ENCODE data around the gene CA14.
A peak's percentile ranks its signal among the peaks of the same experiment; 100 is the strongest.
"Not testable (repeated sequence)": the region's sequence is repeated elsewhere in the genome, so short reads cannot be mapped to it uniquely, and the experiment has no call there.

CA14 gene

DNA sequence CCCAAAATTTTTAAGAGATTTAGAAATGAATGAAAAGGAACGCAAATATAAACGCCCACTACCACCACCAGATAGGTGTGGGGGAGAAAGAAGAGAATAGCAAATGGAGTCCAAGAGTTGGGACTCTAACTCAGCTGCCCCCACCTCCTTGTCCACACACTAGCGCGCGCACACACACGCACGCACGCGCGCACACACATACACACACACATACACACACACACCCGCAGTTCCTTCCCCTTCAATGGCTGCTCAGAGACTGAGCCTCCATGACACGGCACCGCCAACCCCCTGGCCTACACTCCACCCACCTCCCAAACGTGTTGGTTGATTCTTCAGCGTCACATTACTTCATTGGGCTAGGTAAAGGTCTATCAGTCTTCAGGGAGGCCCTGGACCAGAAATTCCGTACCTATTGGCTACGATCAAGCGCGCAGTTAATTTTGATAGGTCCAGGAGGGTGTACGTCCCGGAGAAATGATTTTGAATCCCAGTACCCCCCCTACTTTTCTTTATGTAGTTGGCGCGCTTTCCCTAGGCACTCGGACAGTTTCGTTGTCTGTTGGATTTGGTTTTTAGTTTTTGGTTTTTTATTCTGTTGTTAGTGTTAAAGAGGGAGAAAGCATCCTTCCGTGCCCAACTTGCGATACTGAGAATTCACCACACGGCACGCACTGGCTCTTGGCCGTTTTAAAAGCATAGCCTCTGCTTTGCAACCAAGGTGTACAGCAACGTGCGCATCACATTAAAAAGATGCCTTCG lies 21.5 kb upstream of the CA14 start, which contains the start of gene ANP32E:
Gene ANP32E, minus strand, starts transcription at position 261 of the 762 bp plus-strand sequence. CDS start 326 bp downstream, outside the sequence.
- peak; percentile 84 to 91 for DNase-seq (ENCODE audit: low read depth in 2 of 2)

DNA sequence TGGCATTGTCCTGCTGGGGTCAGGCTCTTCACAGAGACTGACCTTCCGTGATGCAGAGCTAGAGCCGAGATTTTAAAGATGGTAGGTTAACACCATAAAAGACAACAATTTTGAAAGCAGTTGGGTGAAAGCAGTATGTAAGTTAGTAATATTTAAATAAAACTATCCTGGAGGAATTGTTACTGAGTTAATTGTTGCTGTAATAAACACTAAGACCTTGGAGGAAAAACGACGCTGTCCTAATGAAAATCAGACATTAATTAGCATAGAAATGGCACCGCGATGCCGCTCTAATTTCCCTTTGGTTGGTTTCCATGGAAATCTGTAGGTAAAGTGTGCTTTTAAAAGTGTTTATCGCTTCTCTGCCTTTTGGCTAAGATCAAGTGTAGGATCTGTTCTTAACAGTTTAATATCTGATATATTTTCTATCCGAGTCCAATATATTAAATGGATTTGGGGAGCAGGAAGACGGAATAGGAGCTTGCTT lies 20.9 kb upstream of the CA14 start:
- no peak for DNase-seq (ENCODE audit: low read depth in 2 of 2)

DNA sequence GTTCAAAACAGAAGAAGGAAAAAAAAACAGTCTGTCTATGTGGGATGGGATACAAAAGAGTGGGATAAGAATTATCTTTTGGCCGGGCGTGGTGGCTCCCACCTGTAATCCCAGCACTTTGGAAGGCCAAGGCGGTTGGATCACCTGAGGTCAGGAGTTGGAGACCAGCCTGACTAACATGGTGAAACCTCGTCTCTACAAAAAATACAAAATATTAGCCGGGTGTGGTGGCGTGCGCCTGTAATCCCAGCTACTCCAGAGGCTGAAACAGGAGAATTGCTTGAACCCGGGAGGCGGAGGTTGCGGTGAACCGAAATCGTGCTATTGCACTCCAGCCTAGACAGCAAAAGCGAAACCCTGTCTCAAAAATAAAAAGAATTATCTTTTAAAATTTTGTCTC lies 20.4 kb upstream of the CA14 start:
- not testable (repeated sequence) for DNase-seq (ENCODE audit: low read depth in 2 of 2)

DNA sequence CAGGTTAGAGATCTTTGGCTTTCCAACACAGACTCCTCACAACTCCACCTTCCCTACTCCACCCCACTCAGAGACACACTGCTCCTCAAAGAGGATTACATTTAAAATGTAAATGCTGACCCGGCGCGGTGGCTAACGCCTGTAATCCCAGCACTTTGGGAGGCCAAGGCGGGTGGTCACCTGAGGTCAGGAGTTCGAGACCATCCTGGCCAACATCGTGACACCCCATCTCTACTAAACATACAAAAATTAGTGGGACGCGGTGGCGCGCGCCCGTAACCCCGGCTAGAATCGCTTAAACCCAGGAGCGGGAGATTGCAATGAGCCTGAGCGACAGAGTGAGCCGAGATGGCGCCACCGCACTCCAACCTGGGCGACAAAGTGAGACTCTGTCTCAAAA lies 19.8 kb upstream of the CA14 start:
- DNase-seq (ENCODE audit: low read depth in 2 of 2), result no peak

DNA sequence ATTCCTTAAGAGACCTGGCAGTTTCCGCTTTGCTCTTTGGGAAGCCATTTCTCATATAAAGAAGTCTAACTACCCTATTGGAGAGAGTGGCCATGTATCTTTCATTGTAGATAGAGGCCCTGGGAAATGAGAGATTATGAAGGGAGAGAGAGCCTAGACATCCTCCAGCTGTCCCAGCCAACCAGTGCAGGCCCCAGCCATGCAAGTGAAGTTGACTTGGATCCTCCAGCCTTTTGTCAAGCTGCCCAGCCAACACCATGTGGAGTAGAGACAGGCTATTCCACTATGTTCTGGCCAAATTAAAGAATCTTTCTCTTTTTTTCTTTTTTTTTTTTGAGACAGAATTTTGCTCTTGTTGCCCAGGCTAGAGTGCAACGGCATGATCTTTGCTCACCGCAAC lies 14.6 kb upstream of the CA14 start:
- no peak for DNase-seq (ENCODE audit: low read depth in 2 of 2)

DNA sequence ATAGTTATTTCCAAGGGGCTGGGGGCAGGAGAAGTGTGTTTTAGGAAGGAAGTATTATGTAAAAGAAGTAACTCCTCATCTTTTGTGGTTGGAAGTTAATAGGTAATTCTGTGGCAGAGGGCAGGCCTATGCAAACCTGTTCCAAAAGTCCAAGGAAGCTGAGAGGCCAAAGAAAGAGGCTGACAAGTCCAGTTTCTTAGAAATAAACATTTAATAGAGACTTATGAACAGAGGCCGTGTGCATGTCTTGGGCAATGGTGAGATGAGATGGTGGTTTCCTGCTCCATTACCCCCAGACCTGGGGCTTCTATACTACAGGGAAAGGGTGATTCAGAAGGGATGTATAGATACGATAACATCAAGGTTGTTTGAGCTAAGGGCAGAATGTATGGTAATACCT lies 7.6 kb upstream of the CA14 start:
- no peak for DNase-seq (ENCODE audit: low read depth in 2 of 2)

DNA sequence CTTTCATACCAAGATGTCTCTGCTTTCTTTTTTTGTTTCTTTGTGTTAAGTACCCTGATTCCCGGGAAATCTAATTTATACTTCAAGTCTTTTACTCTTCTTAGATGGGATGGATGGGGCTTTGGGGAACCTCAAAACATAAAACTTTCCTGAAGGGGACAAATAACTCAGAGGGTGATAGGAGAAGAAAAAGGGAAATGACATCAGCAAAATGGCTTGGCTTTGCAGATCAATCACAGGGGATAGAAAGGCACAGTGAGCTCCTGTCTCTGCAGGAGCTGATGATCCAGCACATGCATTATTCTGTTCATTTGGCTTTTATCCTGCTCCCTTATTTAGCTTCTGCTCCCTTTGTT lies 1.4 kb upstream of the CA14 start:
- DNase-seq (ENCODE audit: low read depth in 2 of 2), result no peak

DNA sequence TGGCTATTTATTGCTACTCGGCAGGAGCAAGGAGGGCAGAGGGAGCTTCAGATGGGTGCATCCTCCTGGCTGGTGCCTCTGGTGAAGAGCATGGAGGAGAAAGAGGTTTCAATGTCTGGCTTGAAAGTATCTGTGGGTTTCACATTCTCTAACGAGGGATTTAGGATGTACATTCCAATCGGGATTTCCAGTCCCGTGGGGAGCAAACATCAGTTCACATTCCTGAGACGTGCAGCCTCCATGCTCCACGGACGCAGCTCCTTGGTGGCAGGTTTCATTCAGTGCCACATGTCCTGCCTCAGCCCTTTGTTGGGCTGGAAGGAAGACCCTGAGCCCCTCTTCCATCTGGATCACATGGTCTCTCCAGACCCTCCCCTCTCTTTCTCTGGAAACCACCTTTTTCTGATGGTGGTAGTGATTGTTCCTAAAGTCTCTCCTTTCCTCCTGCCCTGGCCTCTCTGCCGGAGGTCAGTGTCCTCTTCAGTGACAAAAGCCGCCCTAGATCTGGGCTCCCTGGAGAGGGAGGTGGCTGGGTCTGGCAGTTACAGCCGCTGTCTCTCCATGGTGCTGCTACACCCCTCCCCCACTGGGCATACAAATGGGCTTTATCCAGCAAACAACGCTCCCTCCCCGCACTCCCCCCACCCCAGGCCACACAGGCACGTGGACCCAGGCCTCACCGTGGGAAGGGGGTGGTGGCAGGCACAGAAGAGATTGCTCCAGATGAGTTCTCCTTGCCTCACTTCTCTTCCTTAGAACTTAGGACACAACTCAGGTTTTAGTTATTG lies 826 bp upstream of the CA14 start:
- no peak for DNase-seq (ENCODE audit: low read depth in 2 of 2)

DNA sequence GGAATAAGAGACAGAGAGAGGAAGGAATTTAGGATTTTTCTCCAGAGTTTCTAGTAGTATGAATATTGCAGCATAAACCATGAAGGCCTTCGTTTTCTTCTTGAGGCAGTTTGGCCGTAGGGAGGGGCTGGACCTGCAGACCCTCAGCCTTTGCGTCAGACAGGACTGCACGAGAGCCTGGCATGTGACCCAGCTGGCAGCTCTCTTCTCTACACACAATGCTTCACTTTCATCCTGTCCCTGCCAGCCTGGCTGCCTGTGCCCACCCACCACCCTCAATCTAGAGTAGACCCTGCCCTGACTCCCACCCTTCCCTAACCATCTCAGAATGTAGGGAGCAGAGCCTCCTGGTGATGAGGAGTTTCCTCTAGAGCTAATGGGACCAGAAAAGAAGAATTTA lies 1.6 kb downstream of the CA14 start:
- DNase-seq (ENCODE audit: low read depth in 2 of 2), result no peak

DNA sequence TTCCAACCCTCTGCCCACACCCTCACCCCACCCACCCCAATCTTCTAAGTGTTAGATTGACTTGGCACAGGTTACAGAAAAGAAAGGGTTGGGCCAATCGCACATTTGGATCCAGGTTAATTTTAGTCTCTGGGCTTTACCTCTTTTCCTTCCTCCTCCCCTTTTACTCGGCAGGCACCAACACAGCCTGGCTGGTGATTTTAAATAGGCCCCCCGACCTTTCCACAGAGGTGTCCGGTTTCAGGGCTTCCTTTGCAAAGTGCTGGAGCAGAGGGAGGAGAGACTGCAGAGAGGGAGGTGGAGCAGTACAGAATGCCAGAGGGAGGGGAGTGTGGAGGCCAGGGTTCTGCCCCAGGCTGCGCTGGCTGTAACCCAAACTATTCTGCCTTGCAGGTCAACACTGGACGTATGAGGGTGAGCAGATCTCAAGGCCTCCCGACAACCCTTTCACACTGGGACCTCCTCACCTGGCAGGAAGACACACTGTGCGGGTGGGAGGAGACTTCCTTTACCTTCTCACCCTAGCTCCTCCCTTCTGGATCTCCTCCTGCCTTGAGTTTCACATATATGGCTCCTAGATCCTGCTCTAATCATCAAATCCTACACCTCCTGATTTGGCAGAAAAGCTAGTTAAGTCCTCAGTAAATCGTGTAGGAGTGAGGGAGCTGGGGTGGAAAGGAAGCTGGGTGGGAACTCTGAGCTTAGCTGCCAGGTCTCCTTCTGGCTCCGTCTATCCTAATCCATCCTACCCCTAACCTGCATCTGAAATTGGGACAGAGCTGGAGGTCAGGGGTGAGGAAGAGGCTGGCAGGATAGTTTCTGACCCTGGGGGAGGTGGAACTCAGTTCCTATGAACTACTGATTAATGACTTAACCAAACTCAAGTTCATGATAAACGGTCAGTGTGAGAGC lies 2.4 kb downstream of the CA14 start:
- DNase-seq (ENCODE audit: low read depth in 2 of 2), result no peak

DNA sequence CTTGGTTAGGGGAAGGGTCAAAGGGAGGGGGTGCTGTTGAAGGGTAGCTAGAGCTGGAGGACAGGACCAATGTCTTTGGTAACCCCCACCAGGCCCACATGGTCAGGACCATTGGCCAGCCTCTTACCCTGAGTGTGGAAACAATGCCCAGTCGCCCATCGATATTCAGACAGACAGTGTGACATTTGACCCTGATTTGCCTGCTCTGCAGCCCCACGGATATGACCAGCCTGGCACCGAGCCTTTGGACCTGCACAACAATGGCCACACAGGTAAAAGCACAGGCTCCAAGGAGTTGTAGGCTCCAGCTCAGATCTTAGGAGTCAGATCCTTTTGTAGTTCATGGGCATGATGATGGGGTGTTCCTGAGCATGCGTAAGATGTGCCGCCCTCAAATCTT lies 3.8 kb downstream of the CA14 start:
- no peak for DNase-seq (ENCODE audit: low read depth in 2 of 2)

DNA sequence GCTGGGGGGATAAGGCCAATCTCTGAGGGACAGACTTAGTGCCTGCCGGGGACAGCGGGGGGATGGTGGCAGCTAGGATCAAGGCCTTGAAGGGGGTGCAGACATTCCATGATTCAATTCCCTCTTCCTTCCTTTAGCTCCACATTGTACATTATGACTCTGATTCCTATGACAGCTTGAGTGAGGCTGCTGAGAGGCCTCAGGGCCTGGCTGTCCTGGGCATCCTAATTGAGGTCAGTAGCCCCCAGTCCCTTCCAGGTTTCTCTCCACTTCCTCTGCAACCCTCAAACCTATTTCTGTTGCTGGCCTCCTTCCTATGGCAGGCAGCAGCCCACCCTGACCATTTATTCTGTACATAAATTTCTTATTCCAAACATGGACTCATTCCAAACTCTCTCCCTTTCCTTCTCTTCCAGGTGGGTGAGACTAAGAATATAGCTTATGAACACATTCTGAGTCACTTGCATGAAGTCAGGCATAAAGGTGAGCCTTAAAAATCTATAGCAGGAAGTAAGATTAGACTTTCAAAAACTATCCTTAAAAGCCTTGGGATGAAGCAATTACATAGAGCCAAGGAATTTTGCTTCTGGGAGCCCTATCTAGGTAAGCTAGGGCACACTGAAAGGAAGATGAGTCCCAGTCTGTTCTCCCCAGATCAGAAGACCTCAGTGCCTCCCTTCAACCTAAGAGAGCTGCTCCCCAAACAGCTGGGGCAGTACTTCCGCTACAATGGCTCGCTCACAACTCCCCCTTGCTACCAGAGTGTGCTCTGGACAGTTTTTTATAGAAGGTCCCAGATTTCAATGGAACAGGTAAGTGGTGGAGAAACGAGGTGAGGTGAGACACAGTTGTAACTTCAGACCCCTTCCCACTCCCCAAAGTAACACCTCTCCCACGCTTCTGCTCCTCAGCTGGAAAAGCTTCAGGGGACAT lies 5.1 kb downstream of the CA14 start:
- DNase-seq (ENCODE audit: low read depth in 2 of 2), result no peak

DNA sequence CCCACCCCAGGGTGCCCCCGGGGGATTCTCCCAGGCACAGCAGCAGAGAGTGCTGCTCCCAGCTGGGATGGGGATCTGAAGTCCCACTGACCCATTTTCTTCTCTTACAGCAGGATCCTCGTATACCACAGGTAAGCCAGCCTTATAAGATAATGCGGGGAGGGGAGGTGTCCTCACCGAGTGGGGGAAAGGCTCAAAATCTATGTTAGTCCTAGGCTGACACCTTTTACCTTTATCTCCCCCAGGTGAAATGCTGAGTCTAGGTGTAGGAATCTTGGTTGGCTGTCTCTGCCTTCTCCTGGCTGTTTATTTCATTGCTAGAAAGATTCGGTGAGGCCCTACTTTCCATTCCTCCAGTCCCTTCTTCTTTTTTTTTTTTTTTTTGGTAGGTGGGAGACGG lies 6.0 kb downstream of the CA14 start:
- no peak for DNase-seq (ENCODE audit: low read depth in 2 of 2)

DNA sequence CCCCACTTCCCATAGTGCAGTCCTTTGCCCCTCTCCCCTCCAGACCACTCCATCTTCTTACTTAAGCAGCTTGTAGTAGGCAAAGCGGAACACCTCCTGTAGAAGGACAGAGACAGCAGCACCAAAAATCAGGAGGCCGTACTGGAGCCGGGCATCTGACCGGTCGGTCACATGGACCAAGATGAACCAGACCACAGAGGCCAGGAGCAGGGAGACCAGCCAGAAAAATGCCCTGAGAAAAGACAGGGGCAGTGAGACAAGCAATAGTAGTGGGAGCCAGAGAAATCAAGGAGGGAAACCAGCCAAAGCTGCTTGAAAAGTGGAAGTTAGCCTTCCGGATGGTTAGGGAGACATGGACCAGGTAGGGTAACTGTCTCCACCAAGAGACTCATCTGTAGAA lies 10.3 kb downstream of the CA14 start:
- DNase-seq (ENCODE audit: low read depth in 2 of 2), result no peak

DNA sequence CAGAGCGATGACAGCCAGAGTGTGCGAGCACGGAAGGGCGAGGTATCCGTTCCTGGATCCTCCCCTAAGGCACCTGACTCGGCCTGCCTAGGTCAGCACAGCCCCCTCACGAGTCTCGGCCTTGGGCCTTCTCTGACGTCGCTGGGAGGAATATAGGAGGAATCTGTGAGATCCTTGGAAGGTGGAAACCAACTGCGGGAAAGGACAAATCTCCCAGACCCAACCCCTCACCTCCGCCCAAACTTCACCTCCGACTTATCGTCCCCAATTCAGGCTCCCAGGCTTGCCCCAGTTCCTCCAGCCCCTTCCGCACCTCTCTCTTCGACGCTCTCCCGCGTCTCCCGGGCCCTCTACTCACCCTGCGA lies 10.7 kb downstream of the CA14 start:
- peak in 1 of 2 donors; percentile 3 for DNase-seq (ENCODE audit: low read depth in 2 of 2)

DNA sequence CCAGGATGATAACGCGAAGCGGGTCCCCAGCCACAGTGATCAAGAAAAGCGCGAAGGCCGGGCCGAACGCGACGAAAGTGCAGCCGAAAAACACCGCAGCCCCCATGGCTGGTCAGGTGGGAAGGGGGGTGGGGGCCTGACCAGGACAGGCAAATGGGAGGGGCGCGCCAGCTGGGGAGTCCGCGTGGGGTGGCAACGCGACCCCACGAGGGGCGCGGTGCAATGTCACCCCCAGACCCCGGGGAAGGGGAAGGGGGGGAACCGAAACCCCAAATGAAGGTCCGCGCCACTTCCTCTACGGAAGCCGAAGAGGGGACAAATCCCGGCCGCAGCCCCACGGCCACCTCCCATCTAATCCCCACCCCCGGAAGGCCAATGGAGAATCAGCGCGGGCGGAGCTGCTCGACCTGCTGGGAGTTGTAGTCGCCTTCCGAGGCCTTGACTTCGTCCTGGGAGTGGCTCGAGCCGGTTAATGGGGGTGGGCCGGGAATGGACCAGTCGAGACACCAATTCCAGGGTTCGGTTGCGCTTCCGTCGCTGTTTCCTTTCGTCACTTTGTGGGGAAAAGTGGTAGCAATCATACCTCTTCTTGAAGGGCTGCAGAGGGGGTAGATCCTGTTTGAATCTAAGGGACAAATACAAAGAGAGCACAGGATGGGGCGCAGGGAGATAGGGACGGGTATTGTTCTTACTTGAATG lies 11.3 kb downstream of the CA14 start, which contains the start of gene APH1A:
Gene APH1A, minus strand, starts transcription at position 312 of the 699 bp plus-strand sequence. Its CDS starts 206 bp downstream, at position 106.
- DNase-seq (ENCODE audit: low read depth in 2 of 2), result peak; percentile 89 to 90

DNA sequence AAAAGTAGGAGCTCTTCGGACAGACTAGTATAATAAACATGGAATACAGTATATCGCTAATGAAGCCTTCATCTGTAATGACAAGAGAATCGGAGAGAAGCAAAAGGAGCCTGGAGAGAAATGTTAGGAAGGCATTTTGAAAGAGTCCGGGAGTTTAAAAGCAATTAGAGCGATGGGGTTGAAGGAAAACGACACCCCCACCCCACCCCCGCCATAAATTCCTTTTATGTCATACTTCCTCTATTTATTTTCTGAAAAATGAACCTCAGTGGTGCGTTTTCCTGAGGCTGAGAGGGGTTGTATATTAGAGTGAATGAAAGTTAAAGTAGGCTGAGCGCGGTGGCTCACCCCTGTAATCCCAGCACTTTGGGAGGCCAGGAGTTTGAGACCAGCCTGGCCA lies 11.9 kb downstream of the CA14 start:
- no peak for DNase-seq (ENCODE audit: low read depth in 2 of 2)

DNA sequence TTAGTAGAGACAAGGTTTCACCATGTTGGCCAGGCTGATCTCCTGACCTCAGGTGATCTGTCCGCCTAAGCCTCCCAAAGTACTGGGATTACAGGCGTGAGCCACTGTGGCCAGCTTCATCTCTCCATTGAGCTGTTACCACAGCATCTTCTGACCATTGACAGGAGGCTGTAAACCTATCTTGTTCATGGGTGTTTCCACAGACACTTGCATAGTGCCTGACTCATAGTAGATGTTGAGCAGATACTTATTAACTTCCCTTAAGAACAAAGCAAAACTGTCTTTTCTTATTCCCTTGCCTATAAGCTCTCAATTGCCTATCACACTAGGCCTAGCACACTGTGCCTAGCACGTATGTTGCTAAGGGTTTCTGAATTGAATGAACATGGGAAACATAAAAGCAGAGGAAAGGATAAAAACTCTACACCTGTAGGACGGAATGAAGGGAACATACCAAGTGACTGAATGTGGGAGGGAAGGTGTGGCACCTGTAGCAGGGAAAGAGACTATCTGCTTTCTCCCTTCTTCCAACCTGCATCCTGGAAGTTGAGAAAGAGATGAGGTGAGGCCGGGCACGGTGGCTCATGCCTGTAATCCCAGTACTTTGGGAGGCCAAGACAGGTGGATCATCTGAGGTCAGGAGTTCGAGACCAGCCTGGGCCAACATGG lies 13.9 kb downstream of the CA14 start:
- no peak for DNase-seq (ENCODE audit: low read depth in 2 of 2)

DNA sequence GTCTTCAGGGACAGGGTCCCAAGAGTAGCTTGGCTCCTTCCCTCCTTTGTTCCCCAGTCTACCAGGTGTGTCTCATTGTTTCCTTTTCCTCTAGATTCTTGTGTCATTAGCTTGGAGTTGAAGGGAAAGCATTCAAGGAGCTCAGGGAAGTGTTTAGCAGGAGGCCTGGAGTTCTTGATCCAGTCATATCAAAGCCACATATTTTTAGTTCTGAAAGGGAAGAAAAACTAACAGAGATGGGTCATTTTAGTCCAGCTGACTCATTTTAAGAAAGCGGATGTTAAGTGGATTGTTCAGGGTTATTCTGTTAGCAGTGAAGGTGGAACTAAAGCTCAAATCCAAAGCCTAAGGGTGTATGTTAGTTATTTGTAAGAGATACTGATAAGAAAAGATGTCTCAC lies 15.7 kb downstream of the CA14 start:
- DNase-seq (ENCODE audit: low read depth in 2 of 2), result no peak
